ENCODE measurements around the gene EREG.

GRCh38 chr4:74325886-74326285, 39.1 kb upstream of the EREG start:
- no peak for TF ChIP-seq CTCF (conservative IDR thresholded peaks at IDR 0.05)
- TF ChIP-seq EZH2 (IDR thresholded peaks at IDR 0.05; ENCODE audit: low read depth) = no peak

Measured in PC-9 (cell line).